ENCODE measurements around the gene OLFML1. TPM values are rescaled to one million over a fixed set of nuclear protein-coding genes. Genes with fewer than 3 reads are reported as not detected.
A peak's percentile ranks its signal among the peaks of the same experiment; 100 is the strongest.

OLFML1 gene
- total RNA-seq, 1 experiment from 2014 or later: not detected

- no peaks in the 10 kb centered on the region for H3K27me3 ChIP-seq (ENCODE audit: low read length)
- no peak overlapping the region for H3K27ac ChIP-seq (ENCODE audit: low read length)
- H3K36me3 ChIP-seq (ENCODE audit: insufficient read depth, low read length): no peaks in the 10 kb centered on the region
- peak; percentile 48 for DNase-seq
- H3K4me1 ChIP-seq (ENCODE audit: low read length): peaks cover 78% of the 10 kb centered on the region
- peaks cover 5% of the 10 kb centered on the region; the same call in 1 of the 2 replicates for H4K20me1 ChIP-seq (ENCODE audit: insufficient read depth, low read depth, low read length)
- H3K9me3 ChIP-seq (ENCODE audit: low read length): no peaks in the 10 kb centered on the region
- H3K79me2 ChIP-seq (ENCODE audit: low read length): peaks cover 6% of the 10 kb centered on the region; the same call in 1 of the 2 replicates
- H3K9me2 ChIP-seq (replicated peaks; ENCODE audit: insufficient read depth, low read length): no peaks in the 10 kb centered on the region; the same call in 1 of the 2 replicates
- no peak overlapping the region for H2AFZ ChIP-seq (ENCODE audit: low read length)
- H3K4me2 ChIP-seq (ENCODE audit: low read depth, low read length, poor library complexity, severe bottlenecking): peak overlapping the region; percentile 43
- H3K9ac ChIP-seq (ENCODE audit: low read length): peak overlapping the region; percentile 21; the same call in 1 of the 2 replicates
- peak overlapping the region; percentile 32; the same call in 1 of the 2 replicates for H3K4me3 ChIP-seq (ENCODE audit: low read length)
Observed at GRCh38 chr11:7523416-7524210, 38.3 kb downstream of the OLFML1 start.

- Histone ChIP-seq H4K20me1 (ENCODE audit: insufficient read depth, low read depth, low read length) (peaks cover 5% of the 10 kb centered on the region; the same call in 1 of the 2 replicates), H3K9ac (ENCODE audit: low read length) (0 out of 2 replicates have a peak overlapping the region, but pooled peaks have one; percentile 21), H3K79me2 (ENCODE audit: low read length) (no peaks in the 10 kb centered on the region), H3K4me1 (ENCODE audit: low read length) (peaks cover 70% of the 10 kb centered on the region), H3K9me3 (ENCODE audit: low read length) (no peaks in the 10 kb centered on the region), H3K36me3 (ENCODE audit: insufficient read depth, low read length) (no peaks in the 10 kb centered on the region), H3K9me2 (replicated peaks; ENCODE audit: insufficient read depth, low read length) (no peaks in the 10 kb centered on the region; the same call in 1 of the 2 replicates), H3K4me3 (ENCODE audit: low read length) (peak overlapping the region; percentile 32), H3K27ac (ENCODE audit: low read length) (no peak overlapping the region), H3K4me2 (ENCODE audit: low read depth, low read length, poor library complexity, severe bottlenecking) (peak overlapping the region; percentile 43), H2AFZ (ENCODE audit: low read length) (no peak overlapping the region), H3K27me3 (ENCODE audit: low read length) (no peaks in the 10 kb centered on the region)
- peak; percentile 70 for DNase-seq
Observed at GRCh38 chr11:7524462-7525235, 39.3 kb downstream of the OLFML1 start.

DNA sequence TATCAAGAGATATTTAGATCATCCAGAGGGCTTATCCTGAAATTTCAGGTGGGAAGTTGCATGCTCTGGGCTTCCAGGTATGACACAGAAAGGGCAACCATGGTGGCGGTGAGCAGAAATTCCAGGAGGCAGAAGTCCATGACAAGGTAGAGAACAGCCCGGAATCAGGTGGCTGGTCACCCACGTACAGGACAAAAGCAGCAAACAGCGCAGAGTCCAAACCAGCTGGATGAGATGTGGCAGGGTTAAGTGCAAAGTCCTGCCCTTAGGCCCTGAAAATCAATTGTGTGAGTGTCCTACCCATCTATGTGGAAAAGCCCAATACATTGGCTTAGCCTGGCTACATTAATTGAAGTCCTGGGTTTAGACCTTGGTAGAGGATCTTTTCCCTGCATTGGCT, 40.1 kb downstream of the OLFML1 start:
- no peaks in the 10 kb centered on the region; the same call in 1 of the 2 replicates for H3K9me2 ChIP-seq (replicated peaks; ENCODE audit: insufficient read depth, low read length)
- DNase-seq: no peak
- peaks cover 62% of the 10 kb centered on the region for H3K4me1 ChIP-seq (ENCODE audit: low read length)
- no peaks in the 10 kb centered on the region for H3K9me3 ChIP-seq (ENCODE audit: low read length)
- H4K20me1 ChIP-seq (ENCODE audit: insufficient read depth, low read depth, low read length): peaks cover 5% of the 10 kb centered on the region; the same call in 1 of the 2 replicates
- H3K4me2 ChIP-seq (ENCODE audit: low read depth, low read length, poor library complexity, severe bottlenecking): no peak overlapping the region
- H3K36me3 ChIP-seq (ENCODE audit: insufficient read depth, low read length): no peaks in the 10 kb centered on the region
- H3K79me2 ChIP-seq (ENCODE audit: low read length): no peaks in the 10 kb centered on the region
- no peaks in the 10 kb centered on the region for H3K27me3 ChIP-seq (ENCODE audit: low read length)
- H2AFZ ChIP-seq (ENCODE audit: low read length): no peak overlapping the region
- no peak overlapping the region for H3K4me3 ChIP-seq (ENCODE audit: low read length)
- no peak overlapping the region for H3K27ac ChIP-seq (ENCODE audit: low read length)
- no peak overlapping the region for H3K9ac ChIP-seq (ENCODE audit: low read length)

GRCh38 chr11:7527029-7527428, 41.7 kb downstream of the OLFML1 start:
- no peak for DNase-seq
- no peak overlapping the region for H3K4me3 ChIP-seq (ENCODE audit: low read length)
- peaks cover 46% of the 10 kb centered on the region for H3K4me1 ChIP-seq (ENCODE audit: low read length)
- no peak overlapping the region for H3K4me2 ChIP-seq (ENCODE audit: low read depth, low read length, poor library complexity, severe bottlenecking)
- H3K79me2 ChIP-seq (ENCODE audit: low read length): no peaks in the 10 kb centered on the region
- no peaks in the 10 kb centered on the region for H3K27me3 ChIP-seq (ENCODE audit: low read length)
- no peaks in the 10 kb centered on the region for H3K9me3 ChIP-seq (ENCODE audit: low read length)
- peaks cover 5% of the 10 kb centered on the region; the same call in 1 of the 2 replicates for H4K20me1 ChIP-seq (ENCODE audit: insufficient read depth, low read depth, low read length)
- no peaks in the 10 kb centered on the region; the same call in 1 of the 2 replicates for H3K9me2 ChIP-seq (replicated peaks; ENCODE audit: insufficient read depth, low read length)
- no peaks in the 10 kb centered on the region for H3K36me3 ChIP-seq (ENCODE audit: insufficient read depth, low read length)
- no peak overlapping the region for H3K27ac ChIP-seq (ENCODE audit: low read length)
- H2AFZ ChIP-seq (ENCODE audit: low read length): no peak overlapping the region
- no peak overlapping the region for H3K9ac ChIP-seq (ENCODE audit: low read length)

- Histone ChIP-seq H3K9me3 (ENCODE audit: low read length) (no peaks in the 10 kb centered on the region), H3K4me1 (ENCODE audit: low read length) (peaks cover 37% of the 10 kb centered on the region), H3K36me3 (ENCODE audit: insufficient read depth, low read length) (no peaks in the 10 kb centered on the region), H3K4me2 (ENCODE audit: low read depth, low read length, poor library complexity, severe bottlenecking) (peak overlapping the region; percentile 3), H3K4me3 (ENCODE audit: low read length) (no peak overlapping the region), H3K27me3 (ENCODE audit: low read length) (no peaks in the 10 kb centered on the region), H3K9ac (ENCODE audit: low read length) (no peak overlapping the region), H3K79me2 (ENCODE audit: low read length) (no peaks in the 10 kb centered on the region), H4K20me1 (ENCODE audit: insufficient read depth, low read depth, low read length) (peaks cover 9% of the 10 kb centered on the region), H3K27ac (ENCODE audit: low read length) (no peak overlapping the region), H3K9me2 (replicated peaks; ENCODE audit: insufficient read depth, low read length) (no peaks in the 10 kb centered on the region), H2AFZ (ENCODE audit: low read length) (no peak overlapping the region)
- DNase-seq: no peak
Observed at GRCh38 chr11:7528514-7529049, 43.3 kb downstream of the OLFML1 start.

- no peak overlapping the region for H3K27ac ChIP-seq (ENCODE audit: low read length)
- no peak for DNase-seq
- no peaks in the 10 kb centered on the region for H3K9me3 ChIP-seq (ENCODE audit: low read length)
- no peaks in the 10 kb centered on the region for H3K9me2 ChIP-seq (replicated peaks; ENCODE audit: insufficient read depth, low read length)
- no peaks in the 10 kb centered on the region for H3K27me3 ChIP-seq (ENCODE audit: low read length)
- H2AFZ ChIP-seq (ENCODE audit: low read length): no peak overlapping the region
- H3K79me2 ChIP-seq (ENCODE audit: low read length): no peaks in the 10 kb centered on the region
- peaks cover 37% of the 10 kb centered on the region for H3K4me1 ChIP-seq (ENCODE audit: low read length)
- no peaks in the 10 kb centered on the region for H3K36me3 ChIP-seq (ENCODE audit: insufficient read depth, low read length)
- H3K4me3 ChIP-seq (ENCODE audit: low read length): no peak overlapping the region
- H4K20me1 ChIP-seq (ENCODE audit: insufficient read depth, low read depth, low read length): peaks cover 5% of the 10 kb centered on the region
- H3K4me2 ChIP-seq (ENCODE audit: low read depth, low read length, poor library complexity, severe bottlenecking): no peak overlapping the region
- H3K9ac ChIP-seq (ENCODE audit: low read length): no peak overlapping the region
Observed at GRCh38 chr11:7530013-7530640, 44.8 kb downstream of the OLFML1 start.

GRCh38 chr11:7531011-7531410, 45.7 kb downstream of the OLFML1 start:
- H4K20me1 ChIP-seq (ENCODE audit: insufficient read depth, low read depth, low read length): peaks cover 7% of the 10 kb centered on the region
- H3K36me3 ChIP-seq (ENCODE audit: insufficient read depth, low read length): no peaks in the 10 kb centered on the region
- no peak overlapping the region for H3K4me3 ChIP-seq (ENCODE audit: low read length)
- H3K9ac ChIP-seq (ENCODE audit: low read length): no peak overlapping the region
- no peak overlapping the region for H2AFZ ChIP-seq (ENCODE audit: low read length)
- no peaks in the 10 kb centered on the region for H3K9me2 ChIP-seq (replicated peaks; ENCODE audit: insufficient read depth, low read length)
- H3K79me2 ChIP-seq (ENCODE audit: low read length): no peaks in the 10 kb centered on the region
- no peaks in the 10 kb centered on the region for H3K9me3 ChIP-seq (ENCODE audit: low read length)
- H3K27ac ChIP-seq (ENCODE audit: low read length): no peak overlapping the region
- no peak overlapping the region for H3K4me2 ChIP-seq (ENCODE audit: low read depth, low read length, poor library complexity, severe bottlenecking)
- H3K27me3 ChIP-seq (ENCODE audit: low read length): no peaks in the 10 kb centered on the region
- DNase-seq: no peak
- H3K4me1 ChIP-seq (ENCODE audit: low read length): peaks cover 37% of the 10 kb centered on the region
